NCI-H1694 (cell line): ENCODE data around the gene DRAP1.
"Not testable (repeated sequence)": the region's sequence is repeated elsewhere in the genome, so short reads cannot be mapped to it uniquely, and the experiment has no call there.

Source experiments
- DNase-seq: peaks from one replicate; lab custom pipeline; 2025; lab: John Stamatoyannopoulos, UW

Gene DRAP1

DNA sequence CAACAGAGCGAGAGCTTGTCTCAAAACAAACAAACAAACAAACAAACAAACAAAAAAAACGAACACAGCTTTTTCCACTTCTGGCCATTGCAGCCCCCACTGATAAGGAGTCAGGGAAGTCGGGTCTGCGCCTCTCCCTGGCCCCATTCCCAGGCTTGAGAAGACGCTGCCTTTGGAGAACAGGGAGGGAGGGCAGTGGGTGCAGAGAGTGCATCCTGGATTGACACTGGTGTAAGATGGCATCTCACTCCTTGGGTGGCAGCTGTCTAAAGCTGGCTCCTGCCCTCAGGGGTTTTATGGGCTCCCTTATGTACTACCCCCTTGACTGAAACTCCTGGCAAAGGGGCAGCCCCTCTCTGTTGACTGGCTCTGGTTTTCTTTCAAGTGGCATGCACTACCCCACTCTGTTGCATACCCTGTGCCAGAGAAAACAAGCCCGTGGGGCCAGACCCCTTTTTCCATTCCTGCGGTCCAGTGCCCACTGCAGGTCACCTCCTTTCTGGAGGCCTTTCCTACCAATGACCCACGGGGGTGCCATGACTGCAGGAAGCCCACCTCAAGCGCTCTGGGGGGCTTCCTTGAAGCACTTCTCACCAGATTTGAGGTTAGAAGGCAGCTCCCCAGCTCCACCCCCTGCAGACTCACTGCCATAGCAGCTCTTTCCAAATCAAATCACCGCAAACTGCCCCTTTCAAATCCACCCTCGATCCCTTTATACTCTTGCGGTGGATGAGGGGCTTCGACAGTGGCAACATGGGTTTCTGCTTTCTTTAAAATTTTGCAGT lies 12.7 kb downstream of the DRAP1 start:
- DNase-seq, result no peak

- DNase-seq, result no peak
Measured at GRCh38 chr11:65932558-65932919, 13.3 kb downstream of the DRAP1 start.

- peak; percentile 5 for DNase-seq
Measured at GRCh38 chr11:65934014-65934413, 14.8 kb downstream of the DRAP1 start.

DNA sequence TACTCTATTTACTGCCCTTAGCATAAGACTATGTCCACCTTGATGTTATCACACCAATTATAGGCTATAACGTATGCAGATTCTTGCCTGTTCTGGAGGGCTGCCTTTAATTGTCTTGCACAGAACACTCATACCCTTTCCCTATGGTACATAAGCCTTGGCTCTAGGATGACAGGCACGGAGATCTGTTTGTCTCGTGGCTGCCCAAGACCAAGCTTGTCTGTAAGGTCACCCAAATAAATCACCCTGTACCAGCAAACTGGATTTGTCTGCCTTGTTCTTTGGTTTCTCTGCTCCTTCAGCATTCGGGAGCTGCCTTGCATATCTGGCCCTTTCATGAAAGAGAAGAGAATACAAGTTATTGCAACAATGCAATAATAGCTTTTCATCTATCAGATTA lies 18.5 kb downstream of the DRAP1 start:
- no peak for DNase-seq

- no peak for DNase-seq
Measured at GRCh38 chr11:65941720-65942310, 22.6 kb downstream of the DRAP1 start.

GRCh38 chr11:65942531-65942930 lies 23.3 kb downstream of the DRAP1 start:
- DNase-seq, result no peak

- no peak for DNase-seq
Measured at GRCh38 chr11:65944191-65944590, 25.0 kb downstream of the DRAP1 start.

DNA sequence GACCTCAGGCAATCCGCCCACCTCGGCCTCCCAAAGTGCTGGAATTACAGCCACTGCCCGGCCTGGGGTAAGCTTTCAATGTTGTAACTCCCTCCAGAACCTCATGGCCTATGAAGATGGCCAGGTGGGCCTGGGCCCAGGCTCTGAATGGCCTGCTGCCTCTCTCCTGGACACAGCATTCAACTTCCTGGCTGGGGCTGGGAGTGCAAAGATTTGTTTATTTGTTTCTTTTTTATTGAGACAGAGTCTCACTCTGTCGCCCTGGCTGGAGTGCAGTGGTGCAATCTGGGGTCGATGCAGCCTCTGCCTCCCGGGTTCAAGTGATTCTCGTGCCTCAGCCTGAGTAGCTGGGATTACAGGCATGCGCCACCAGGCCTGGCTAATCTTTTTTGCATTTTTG lies 25.5 kb downstream of the DRAP1 start:
- no peak for DNase-seq

DNA sequence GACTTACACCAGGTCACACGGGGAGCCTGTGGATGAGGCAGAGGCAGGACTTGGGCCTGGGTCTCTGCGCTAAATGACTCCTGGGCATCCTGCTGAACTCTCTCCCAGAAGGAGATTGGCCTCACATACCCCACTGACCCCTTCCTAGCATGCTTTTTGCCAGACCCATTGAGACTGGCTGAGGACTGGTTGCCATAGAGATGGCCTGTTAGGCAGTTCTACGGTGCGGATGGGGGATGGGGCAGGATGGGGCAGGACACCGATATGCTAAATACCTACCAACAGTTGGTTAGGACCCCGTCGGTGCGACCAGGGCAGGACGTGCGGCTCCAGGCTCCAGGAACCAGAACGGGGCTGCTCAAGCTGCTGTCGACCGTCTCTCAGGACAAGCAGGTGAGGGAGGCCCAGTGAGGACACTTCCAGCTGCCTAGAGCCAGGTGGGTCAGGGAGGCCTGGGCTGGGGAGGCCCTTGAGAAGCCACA lies 26.2 kb downstream of the DRAP1 start, which contains the start of gene TSGA10IP:
TSS of gene TSGA10IP (plus strand) at position 51 of the 482 bp plus-strand sequence. CDS start at position 247, 196 bp downstream.
- no peak for DNase-seq

- no peak for DNase-seq
Measured at GRCh38 chr11:65945941-65946558, 26.8 kb downstream of the DRAP1 start.

DNA sequence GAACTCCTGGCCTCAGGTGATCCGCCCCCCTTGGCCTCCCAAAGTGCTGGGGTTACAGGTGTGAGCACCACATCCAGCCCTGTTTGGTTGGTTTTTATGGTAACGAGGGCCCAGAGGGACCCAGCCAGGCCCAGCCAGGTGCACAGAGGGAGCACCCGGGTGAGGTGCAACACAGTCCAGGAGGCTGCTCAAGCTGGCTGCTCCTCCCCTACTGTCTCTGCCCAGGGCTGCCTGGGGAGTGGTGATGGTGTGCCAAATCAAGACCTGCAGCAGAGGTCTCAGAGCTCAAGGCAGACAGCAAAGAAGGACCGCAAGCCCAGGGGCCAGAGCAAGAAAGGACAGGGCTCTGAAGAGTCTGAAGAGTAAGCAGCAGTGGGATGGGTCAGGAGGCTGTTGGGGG lies 27.4 kb downstream of the DRAP1 start:
- DNase-seq, result no peak

- DNase-seq, result no peak
Measured at GRCh38 chr11:65947133-65947532, 27.9 kb downstream of the DRAP1 start.

DNA sequence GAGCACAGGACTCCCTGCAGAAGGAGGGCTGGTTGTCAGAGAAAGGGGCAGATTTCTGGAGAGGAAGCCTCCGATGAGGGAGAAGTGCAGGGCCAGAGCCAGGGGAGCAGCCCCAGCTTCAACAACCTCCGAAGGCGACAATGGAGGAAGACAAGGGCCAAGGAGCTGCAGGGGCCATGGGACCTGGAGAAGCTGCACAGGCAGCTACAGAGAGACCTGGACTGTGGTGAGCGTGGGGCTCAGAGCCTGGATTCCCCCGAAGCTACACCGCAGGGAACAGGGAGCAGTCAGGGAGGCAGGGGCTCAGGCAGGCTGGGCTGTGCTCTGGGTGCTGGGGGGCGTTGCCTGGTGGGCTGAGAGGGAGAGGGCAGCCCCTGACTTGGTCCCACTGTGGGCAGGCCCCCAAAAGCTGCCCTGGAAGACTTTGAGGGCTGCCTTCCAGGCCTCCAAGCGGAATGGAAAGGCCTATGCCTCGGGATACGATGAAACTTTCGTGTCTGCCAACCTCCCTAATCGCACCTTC lies 28.4 kb downstream of the DRAP1 start:
- no peak for DNase-seq

DNA sequence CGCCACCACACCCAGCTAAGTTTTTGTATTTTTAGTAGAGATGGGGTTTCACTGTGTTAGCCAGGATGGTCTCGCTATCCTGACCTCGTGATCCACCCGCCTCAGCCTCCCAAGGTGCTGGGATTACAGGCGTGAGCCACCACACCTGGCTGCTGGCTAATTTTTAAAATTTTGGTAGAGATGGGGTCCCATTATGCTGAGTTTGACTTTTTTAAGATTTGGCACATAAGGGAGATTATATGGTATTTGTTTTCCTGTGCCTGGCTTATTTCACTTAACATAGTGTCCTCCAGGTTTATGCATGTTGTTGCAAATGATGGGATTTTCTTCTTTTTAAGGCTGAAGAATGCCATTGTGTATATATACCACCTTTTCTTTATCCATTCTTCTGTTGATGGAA lies 31.5 kb downstream of the DRAP1 start:
- DNase-seq, result not testable (repeated sequence)

DNA sequence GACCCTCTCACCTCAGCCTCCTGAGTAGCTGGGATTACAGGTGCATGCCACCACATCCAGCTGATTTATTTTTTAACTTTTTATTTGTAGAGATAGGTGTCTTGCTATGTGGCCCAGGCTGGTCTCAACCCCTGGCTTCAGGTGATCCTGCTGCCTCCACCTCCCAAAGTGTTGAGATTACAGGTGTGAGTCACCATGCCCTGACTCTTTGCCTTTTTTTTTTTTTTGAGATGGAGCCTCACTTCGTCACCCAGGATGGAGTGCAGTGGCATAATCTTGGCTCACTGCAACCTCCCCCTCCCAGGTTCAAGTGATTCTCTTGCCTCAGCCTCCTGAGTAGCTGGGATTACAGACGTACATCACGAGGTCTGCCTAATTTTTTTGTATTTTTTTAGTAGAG lies 32.4 kb downstream of the DRAP1 start:
- DNase-seq, result not testable (repeated sequence)

DNA sequence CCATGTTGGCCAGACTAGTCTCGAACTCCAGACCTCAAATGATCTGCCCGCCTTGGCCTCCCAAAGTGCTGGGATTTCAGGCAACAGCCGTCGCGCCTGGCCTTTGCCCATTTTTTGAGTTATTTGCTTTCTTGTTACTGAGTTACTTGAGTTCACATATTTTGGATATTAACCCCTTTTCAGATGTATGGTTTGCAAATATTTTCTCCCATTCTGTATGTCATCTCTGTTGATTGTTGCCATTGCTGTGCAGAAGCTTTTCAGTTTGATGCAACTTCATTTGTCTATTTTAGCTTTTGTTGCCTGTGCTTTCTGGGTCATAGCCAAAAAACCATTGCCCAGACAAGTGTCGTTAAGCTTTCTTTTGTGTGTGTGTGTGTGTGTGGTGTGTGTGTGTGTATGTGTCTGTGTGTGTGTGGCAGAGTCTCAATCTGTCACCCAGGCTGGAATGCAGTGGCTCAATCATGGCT lies 32.9 kb downstream of the DRAP1 start:
- peak; percentile 20 for DNase-seq

DNA sequence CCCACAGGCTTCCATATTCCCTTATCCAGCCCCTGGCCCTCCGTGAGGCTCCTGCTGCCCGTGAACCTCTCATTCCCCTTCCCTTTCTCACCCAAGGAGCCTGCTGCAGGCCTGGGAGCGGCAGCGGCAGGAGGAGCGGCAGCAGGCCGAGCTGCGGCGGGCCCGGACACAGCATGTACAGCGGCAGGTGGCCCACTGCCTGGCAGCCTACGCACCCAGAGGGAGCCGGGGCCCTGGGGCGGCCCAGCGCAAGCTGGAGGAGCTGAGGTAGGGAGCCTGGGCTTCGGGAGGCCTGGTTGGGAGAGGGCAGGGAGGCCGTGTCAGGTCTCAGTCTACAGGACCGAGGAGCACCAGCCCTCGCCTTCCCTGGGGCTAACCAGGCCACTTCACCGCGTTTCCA lies 34.2 kb downstream of the DRAP1 start:
- DNase-seq, result no peak

DNA sequence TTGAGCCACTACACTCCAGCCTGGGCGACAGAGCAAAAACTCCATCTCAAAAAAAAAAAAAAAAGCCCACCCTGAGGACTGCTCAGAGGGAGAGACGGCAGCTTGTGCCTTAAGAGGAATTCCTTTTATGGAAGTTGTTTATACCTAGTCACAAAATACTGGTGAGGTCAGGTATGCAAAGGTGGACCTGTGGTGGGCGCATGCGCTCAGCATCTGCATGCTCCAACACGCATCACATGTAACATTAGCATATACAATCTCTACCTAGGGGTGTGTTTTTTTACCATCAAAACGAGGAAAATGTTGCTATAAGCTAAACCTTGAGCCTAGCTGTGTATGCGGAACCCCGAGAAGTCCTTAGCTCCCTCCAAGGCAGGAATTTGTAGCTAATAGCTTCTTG lies 35.5 kb downstream of the DRAP1 start:
- no peak for DNase-seq

- DNase-seq, result no peak
Measured at GRCh38 chr11:65958291-65958690, 39.1 kb downstream of the DRAP1 start.

DNA sequence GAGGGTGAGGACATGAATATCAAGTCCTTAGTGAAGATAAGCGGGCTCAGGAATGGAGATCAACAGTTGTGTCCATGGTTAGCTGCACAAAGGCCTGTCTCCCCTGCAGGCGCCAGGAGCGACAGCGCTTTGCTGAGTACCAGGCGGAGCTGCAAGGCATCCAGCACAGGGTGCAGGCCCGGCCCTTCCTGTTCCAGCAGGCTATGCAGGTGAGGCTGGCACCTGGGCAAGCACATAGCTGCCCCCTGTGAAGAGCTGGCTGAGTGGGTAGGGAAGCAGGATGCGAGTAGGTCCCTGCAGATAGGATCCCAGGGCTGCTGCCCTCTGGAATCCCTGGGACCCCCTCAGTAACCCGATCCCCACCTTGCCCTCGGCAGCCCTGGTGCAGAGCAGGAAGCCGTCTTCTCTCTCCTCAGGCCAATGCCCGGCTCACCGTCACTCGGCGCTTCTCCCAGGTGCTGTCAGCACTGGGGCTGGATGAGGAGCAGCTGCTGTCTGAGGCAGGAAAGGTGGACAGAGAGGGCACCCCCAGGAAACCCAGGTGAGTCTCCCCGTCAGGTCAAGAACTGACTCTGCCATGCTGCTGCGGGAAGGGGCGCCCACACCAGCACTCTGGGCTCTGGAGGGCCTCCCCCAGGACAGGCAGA lies 39.7 kb downstream of the DRAP1 start:
- DNase-seq, result no peak

- DNase-seq, result no peak
Measured at GRCh38 chr11:65960824-65961266, 41.6 kb downstream of the DRAP1 start.
